ENCODE results near the gene CIAO3. TPM values are rescaled to one million over a fixed set of nuclear protein-coding genes. Genes with fewer than 3 reads are reported as not detected.
A peak's percentile ranks its signal among the peaks of the same experiment; 100 is the strongest.
"Not testable (repeated sequence)": the region's sequence is repeated elsewhere in the genome, so short reads cannot be mapped to it uniquely, and the experiment has no call there.

The CIAO3 gene
- total RNA-seq, 2 donors from 2014 or later, result 22.6 to 23.3 TPM

GRCh38 chr16:763369-764183, 22.8 kb upstream of the CIAO3 start:
- intact Hi-C loops (cut with DNase I), result no loop called here
- ATAC-seq, result no peak
- no peak for DNase-seq

- intact Hi-C loops (cut with DNase I), result no loop called here
These were observed 21.9 kb upstream of the CIAO3 start for GRCh38 chr16:762595-763268.

GRCh38 chr16:761625-762513, 21.1 kb upstream of the CIAO3 start:
- intact Hi-C loops (cut with DNase I), result no loop called here
- ATAC-seq (no peak), DNase-seq (no peak)

More at GRCh38 chr16:762595-763268, 21.9 kb upstream of the CIAO3 start:
- no peak for ATAC-seq
- no peak for DNase-seq

GRCh38 chr16:760545-761343, 19.9 kb upstream of the CIAO3 start, which contains the start of gene MSLN:
Gene MSLN, plus strand, starts transcription at chr16:760734. Its CDS starts 1,947 bp downstream, at chr16:762681.
- ATAC-seq (peak; percentile 49 to 86), DNase-seq (peak; percentile 46)
- intact Hi-C loops (cut with DNase I), result no loop called here

- intact Hi-C loops (cut with DNase I), result no loop called here
- DNase-seq (no peak), ATAC-seq (peak; percentile 28 to 64)
These were observed 19.3 kb upstream of the CIAO3 start for GRCh38 chr16:760065-760464.

GRCh38 chr16:759110-759910, 18.5 kb upstream of the CIAO3 start:
- no peak for DNase-seq
- no peak for ATAC-seq
- intact Hi-C loops (cut with DNase I), result no loop called here

GRCh38 chr16:756428-756827, 15.6 kb upstream of the CIAO3 start:
- ATAC-seq, result no peak
- intact Hi-C loops (cut with DNase I), result no loop called here
- DNase-seq, result no peak

GRCh38 chr16:754656-755055, 13.9 kb upstream of the CIAO3 start:
- DNase-seq, result no peak
- intact Hi-C loops (cut with DNase I), result no loop called here
- ATAC-seq, result peak in 1 of 2 donors; percentile 31

GRCh38 chr16:754121-754607, 13.4 kb upstream of the CIAO3 start:
- ATAC-seq; intact Hi-C loops (cut with DNase I); DNase-seq: not testable (repeated sequence)

- ATAC-seq, result no peak
- no peak for DNase-seq
These were observed 11.2 kb upstream of the CIAO3 start for GRCh38 chr16:752007-752312.

GRCh38 chr16:751152-752006, 10.6 kb upstream of the CIAO3 start:
- intact Hi-C loops (cut with DNase I), result no loop called here
- ATAC-seq, result peak; percentile 57 to 87
- no peak for DNase-seq

More at GRCh38 chr16:752007-752312, 11.2 kb upstream of the CIAO3 start:
- intact Hi-C loops (cut with DNase I), result no loop called here

- no peak for DNase-seq
- ATAC-seq, result no peak
- intact Hi-C loops (cut with DNase I), result no loop called here
These were observed 9.7 kb upstream of the CIAO3 start for GRCh38 chr16:750485-750884.

GRCh38 chr16:749010-749409, 8.2 kb upstream of the CIAO3 start:
- DNase-seq (no peak), ATAC-seq (peak; percentile 39 to 70)
- intact Hi-C loops (cut with DNase I), result no loop called here

GRCh38 chr16:747978-748746, 7.4 kb upstream of the CIAO3 start:
- DNase-seq (no peak), ATAC-seq (no peak)
- intact Hi-C loops (cut with DNase I), result no loop called here

- no peak for DNase-seq
- no peak for ATAC-seq
- intact Hi-C loops (cut with DNase I), result no loop called here
These were observed 5.8 kb upstream of the CIAO3 start for GRCh38 chr16:746637-747036.

GRCh38 chr16:745739-746138, 4.9 kb upstream of the CIAO3 start:
- DNase-seq, result no peak
- intact Hi-C loops (cut with DNase I), result no loop called here
- peak in 1 of 2 donors; percentile 32 for ATAC-seq

Data from left cardiac atrium (tissue), 4 donors.